ENCODE data around the gene GLIS1.

DNA sequence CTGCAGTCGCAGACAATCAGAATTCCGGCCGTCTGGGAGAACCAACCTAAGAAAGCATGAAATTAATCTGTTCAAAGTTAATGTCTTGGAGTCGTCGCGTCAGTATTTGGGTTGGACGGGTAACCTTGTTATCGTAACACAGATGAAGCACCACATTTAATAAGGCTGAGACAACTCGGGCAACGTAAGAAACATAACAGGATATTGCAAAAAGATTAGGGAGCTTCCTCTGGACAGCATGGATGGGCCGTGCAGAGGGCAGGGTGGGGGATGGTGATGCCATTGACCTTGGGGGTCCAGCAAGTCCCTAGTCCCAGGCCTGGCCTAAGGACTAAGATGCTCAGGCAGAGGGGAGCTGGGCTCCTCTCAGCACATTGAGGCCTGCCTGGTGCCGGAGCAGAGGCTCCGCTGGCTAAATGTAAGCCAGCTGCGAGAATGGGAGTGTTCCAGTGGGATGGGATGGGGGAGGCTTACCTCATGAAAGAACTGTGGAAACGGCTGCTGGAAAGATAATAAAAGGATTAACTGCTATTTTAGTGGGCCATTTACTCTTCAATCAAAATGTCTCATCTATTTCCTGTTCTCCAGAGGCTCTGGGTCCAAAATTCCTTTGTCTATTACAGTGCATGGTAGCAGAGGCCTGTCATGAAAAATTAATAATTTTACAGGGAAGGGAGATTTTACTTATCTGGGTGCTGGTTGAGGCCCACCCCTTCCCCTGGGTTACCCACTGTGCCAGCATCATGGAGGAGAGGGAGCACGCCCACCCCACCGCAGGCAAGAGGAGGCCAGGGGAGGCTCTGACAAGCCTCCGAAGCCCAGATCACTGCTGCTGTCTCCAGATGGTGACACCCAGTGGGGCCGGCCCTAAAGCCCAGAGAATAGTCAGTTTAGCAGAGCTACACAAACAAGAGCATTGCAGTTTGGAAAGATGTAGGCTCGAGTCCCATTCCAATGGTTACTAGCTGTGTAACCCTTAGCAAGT, 148.1 kb downstream of the GLIS1 start:
- TF ChIP-seq CTCF (IDR thresholded peaks at IDR 0.05; ENCODE audit: insufficient read depth, low read depth, low read length) (no peak), EZH2 (IDR thresholded peaks at IDR 0.05; ENCODE audit: insufficient read depth, low read length) (no peak)
